Liver (tissue), 9 donors: ENCODE data around the gene DDX41. TPM values are rescaled to one million over a fixed set of nuclear protein-coding genes. Genes with fewer than 3 reads are reported as not detected.
A peak's percentile ranks its signal among the peaks of the same experiment; 100 is the strongest.

Experiments used
- DNase-seq: peaks from one replicate; pipeline ENCODE4 v3.0.0-alpha.2; 2017; ENCODE audit warnings: low spot score
- H3K27ac ChIP-seq, 2 donors: one replicate each; pipeline ENCODE4 v1.7.0; 2013; ENCODE audit warnings: inconsistent platforms in 2 of 2, low read length in 2 of 2, control low read depth in 1 of 2, low read depth in 1 of 2, mild to moderate bottlenecking in 1 of 2
- H3K27me3 ChIP-seq, 4 donors: one replicate each; pipeline versions ENCODE4 v1.6.1 to v1.7.0; 2013; ENCODE audit warnings: low read length in 3 of 4, inconsistent platforms in 1 of 4, mild to moderate bottlenecking in 1 of 4, moderate library complexity in 1 of 4; ENCODE audit not compliant: control insufficient read depth in 4 of 4, insufficient read depth in 4 of 4
- H3K36me3 ChIP-seq, 4 donors: one replicate each; pipeline versions ENCODE4 v1.6.1 to v1.7.0; 2013; ENCODE audit warnings: low read length in 3 of 4, mild to moderate bottlenecking in 3 of 4, low read depth in 1 of 4, moderate library complexity in 1 of 4; ENCODE audit not compliant: control insufficient read depth in 4 of 4, insufficient read depth in 3 of 4
- H3K4me1 ChIP-seq, 4 donors: one replicate each; pipeline versions ENCODE4 v1.6.1 to v1.7.0; 2013; ENCODE audit warnings: low read length in 3 of 4, mild to moderate bottlenecking in 3 of 4, moderate library complexity in 1 of 4; ENCODE audit not compliant: control insufficient read depth in 4 of 4, insufficient read depth in 4 of 4
- H3K4me3 ChIP-seq, 3 donors: one replicate each; pipeline versions ENCODE4 v1.6.1 to v1.7.0; 2013; ENCODE audit warnings: low read length in 3 of 3, control low read depth in 1 of 3, low read depth in 1 of 3, mild to moderate bottlenecking in 1 of 3
- H3K9ac ChIP-seq, 2 donors: one replicate each; pipeline ENCODE4 v1.7.0; 2013; ENCODE audit warnings: low read length in 2 of 2, mild to moderate bottlenecking in 2 of 2, moderate library complexity in 2 of 2, control low read depth in 1 of 2, low read depth in 1 of 2
- H3K9me3 ChIP-seq, 4 donors: one replicate each; pipeline versions ENCODE4 v1.6.1 to v1.7.0; 2013; ENCODE audit warnings: low read length in 3 of 4; ENCODE audit not compliant: control insufficient read depth in 4 of 4
- CTCF ChIP-seq: fragments of 150-350 bp; IDR thresholded peaks from 2 replicates; pipeline ENCODE4 v1.5.1; 2017; ENCODE audit warnings: improper control_type of control experiment, low read depth, low read length; ENCODE audit not compliant: missing input control
- EGR1 ChIP-seq, 2 donors: IDR thresholded peaks; 2 replicates each; pipeline ENCODE4 v1.6.1; 2016 to 2018; ENCODE audit warnings: antibody characterized with exemption in 2 of 2, low read depth in 2 of 2
- GABPA ChIP-seq, 2 donors: IDR thresholded peaks in 1 of 2; conservative IDR thresholded peaks in 1 of 2; 2 replicates each; pipeline ENCODE4 v1.6.1; 2016; ENCODE audit warnings: antibody characterized with exemption in 2 of 2, mild to moderate bottlenecking in 1 of 2, moderate library complexity in 1 of 2
- HNF4G ChIP-seq: IDR thresholded peaks from 2 replicates; pipeline ENCODE4 v1.6.1; 2016; ENCODE audit warnings: antibody characterized with exemption
- JUND ChIP-seq, 2 donors: IDR thresholded peaks; 2 replicates each; pipeline ENCODE4 v1.6.1; 2016; ENCODE audit warnings: antibody characterized with exemption in 2 of 2
- RAD21 ChIP-seq, 2 donors: IDR thresholded peaks; 2 replicates each; pipeline ENCODE4 v1.6.1; 2016; ENCODE audit warnings: antibody characterized with exemption in 2 of 2, mild to moderate bottlenecking in 2 of 2
- RXRA ChIP-seq, 2 donors: IDR thresholded peaks; 2 replicates each; pipeline ENCODE4 v1.6.1; 2017 to 2018; ENCODE audit warnings: antibody characterized with exemption in 2 of 2, mild to moderate bottlenecking in 1 of 2
- SP1 ChIP-seq: IDR thresholded peaks from 2 replicates; pipeline ENCODE4 v1.6.1; 2018; ENCODE audit warnings: antibody characterized with exemption, mild to moderate bottlenecking
- TAF1 ChIP-seq: conservative IDR thresholded peaks from 2 replicates; pipeline ENCODE4 v1.6.1; 2016; ENCODE audit warnings: antibody characterized with exemption, mild to moderate bottlenecking
- YY1 ChIP-seq: IDR thresholded peaks from 2 replicates; pipeline ENCODE4 v1.6.1; 2016; ENCODE audit warnings: antibody characterized with exemption, mild to moderate bottlenecking
- ZBTB33 ChIP-seq: IDR thresholded peaks from 2 replicates; pipeline ENCODE4 v1.6.1; 2016; ENCODE audit warnings: antibody characterized with exemption
- WGBS: extraction: QIAGEN DNeasy Blood & Tissue Kit; methylation state at CpG from one replicate; pipeline ENCODE4 v1.1.7; 2013; 5-methylcytosine and 5-hydroxymethylcytosine counted together
- polyA plus RNA-seq, 2 donors: library from polyadenylated mRNA; stranded (reverse) in 1 of 2; unstranded in 1 of 2; fragments of 200-250 nt in 1 of 2; fragments of >200 nt in 1 of 2; fragmentation: Nextera tagmentation in 1 of 2; extraction: Ambion mirVana in 1 of 2; gene quantifications; one replicate each; pipeline versions ENCODE4 v1.2.1 to v1.2.3, GENCODE V29; 2013 to 2015
- total RNA-seq, 2 donors: library from RNA; depleted of rRNA; stranded (reverse); fragments of >200 nt; gene quantifications; one replicate each; pipeline ENCODE4 v1.2.3, GENCODE V29; 2014
- TF ChIP-seq, protein P1 (sequence below): IDR thresholded peaks from 2 replicates; pipeline ENCODE4 v1.6.1; 2016; ENCODE audit warnings: antibody characterized with exemption, mild to moderate bottlenecking
- TF ChIP-seq, protein P2 (sequence below): IDR thresholded peaks from 2 replicates; pipeline ENCODE4 v1.6.1; 2016; ENCODE audit warnings: antibody characterized with exemption
- donor health status: healthy.
- donor health status: healthy.
- donor health status: healthy.
- donor health status: healthy.
- donor health status: healthy.

The DDX41 gene
- total and polyA plus RNA-seq, 4 donors, result 20.4 to 58.5 (median 45.6) TPM

GRCh38 chr5:177507165-177507564 lies 9.6 kb downstream of the DDX41 start:
- WGBS, result 85% methylated on average over 9 of the region's 9 CpGs
- Histone ChIP-seq H3K36me3 (peaks cover 3 to 16% (median 5%) of the 10 kb centered on the region in 4 donors), H3K9me3 (no peaks in the 10 kb centered on the region), H3K27ac (no peak overlapping the region), H3K27me3 (no peaks in the 10 kb centered on the region), H3K4me1 (no peaks in the 10 kb centered on the region), H3K4me3 (no peak overlapping the region), H3K9ac (no peak overlapping the region)
- TF ChIP-seq TAF1, result no peak
- TF ChIP-seq, protein P1, sequence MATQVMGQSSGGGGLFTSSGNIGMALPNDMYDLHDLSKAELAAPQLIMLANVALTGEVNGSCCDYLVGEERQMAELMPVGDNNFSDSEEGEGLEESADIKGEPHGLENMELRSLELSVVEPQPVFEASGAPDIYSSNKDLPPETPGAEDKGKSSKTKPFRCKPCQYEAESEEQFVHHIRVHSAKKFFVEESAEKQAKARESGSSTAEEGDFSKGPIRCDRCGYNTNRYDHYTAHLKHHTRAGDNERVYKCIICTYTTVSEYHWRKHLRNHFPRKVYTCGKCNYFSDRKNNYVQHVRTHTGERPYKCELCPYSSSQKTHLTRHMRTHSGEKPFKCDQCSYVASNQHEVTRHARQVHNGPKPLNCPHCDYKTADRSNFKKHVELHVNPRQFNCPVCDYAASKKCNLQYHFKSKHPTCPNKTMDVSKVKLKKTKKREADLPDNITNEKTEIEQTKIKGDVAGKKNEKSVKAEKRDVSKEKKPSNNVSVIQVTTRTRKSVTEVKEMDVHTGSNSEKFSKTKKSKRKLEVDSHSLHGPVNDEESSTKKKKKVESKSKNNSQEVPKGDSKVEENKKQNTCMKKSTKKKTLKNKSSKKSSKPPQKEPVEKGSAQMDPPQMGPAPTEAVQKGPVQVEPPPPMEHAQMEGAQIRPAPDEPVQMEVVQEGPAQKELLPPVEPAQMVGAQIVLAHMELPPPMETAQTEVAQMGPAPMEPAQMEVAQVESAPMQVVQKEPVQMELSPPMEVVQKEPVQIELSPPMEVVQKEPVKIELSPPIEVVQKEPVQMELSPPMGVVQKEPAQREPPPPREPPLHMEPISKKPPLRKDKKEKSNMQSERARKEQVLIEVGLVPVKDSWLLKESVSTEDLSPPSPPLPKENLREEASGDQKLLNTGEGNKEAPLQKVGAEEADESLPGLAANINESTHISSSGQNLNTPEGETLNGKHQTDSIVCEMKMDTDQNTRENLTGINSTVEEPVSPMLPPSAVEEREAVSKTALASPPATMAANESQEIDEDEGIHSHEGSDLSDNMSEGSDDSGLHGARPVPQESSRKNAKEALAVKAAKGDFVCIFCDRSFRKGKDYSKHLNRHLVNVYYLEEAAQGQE, result no peak
- TF ChIP-seq CTCF, result peak; percentile 16
- TF ChIP-seq GABPA (IDR thresholded peaks at IDR 0.05 in 1 of 2, conservative IDR thresholded peaks at IDR 0.05 in 1 of 2), result no peak
- TF ChIP-seq HNF4G, result no peak
- TF ChIP-seq YY1, result no peak
- TF ChIP-seq JUND (IDR thresholded peaks at IDR 0.05), result no peak
- no peak for TF ChIP-seq RXRA (IDR thresholded peaks at IDR 0.05)
- DNase-seq, result no peak

DNA sequence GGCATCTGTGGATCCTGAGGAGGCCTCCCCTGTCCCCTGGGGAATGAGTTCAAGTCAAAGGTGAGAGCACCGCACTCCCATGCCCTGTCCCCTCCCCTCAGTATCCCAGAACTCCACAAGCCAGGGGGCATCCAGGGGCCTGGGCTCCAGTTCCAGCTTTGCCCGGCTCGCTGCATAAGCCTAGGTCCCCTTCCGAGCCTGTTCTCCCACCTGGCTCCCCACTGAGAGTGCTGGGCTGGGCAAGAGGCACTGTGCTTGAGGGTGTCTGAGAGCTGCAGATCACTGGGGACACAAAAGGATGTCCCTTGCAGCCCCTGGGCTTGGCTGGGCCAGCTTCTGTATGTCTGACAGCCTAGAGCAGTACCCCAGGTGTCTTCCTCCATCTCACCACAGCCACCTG lies 11.7 kb downstream of the DDX41 start:
- TF ChIP-seq, protein P2, sequence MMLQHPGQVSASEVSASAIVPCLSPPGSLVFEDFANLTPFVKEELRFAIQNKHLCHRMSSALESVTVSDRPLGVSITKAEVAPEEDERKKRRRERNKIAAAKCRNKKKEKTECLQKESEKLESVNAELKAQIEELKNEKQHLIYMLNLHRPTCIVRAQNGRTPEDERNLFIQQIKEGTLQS, result no peak
- TF ChIP-seq JUND (IDR thresholded peaks at IDR 0.05) (no peak), RAD21 (IDR thresholded peaks at IDR 0.05) (no peak), ZBTB33 (no peak), CTCF (no peak), YY1 (no peak), EGR1 (IDR thresholded peaks at IDR 0.05; ENCODE audit: low read depth in 2 of 2) (no peak), RXRA (IDR thresholded peaks at IDR 0.05) (no peak), TAF1 (no peak), GABPA (IDR thresholded peaks at IDR 0.05 in 1 of 2, conservative IDR thresholded peaks at IDR 0.05 in 1 of 2) (no peak), SP1 (no peak)
- Histone ChIP-seq H3K9me3 (no peaks in the 10 kb centered on the region), H3K27ac (no peak overlapping the region), H3K4me1 (peaks cover 0 to 3% (median 2%) of the 10 kb centered on the region in 4 donors), H3K9ac (no peak overlapping the region), H3K4me3 (no peak overlapping the region), H3K36me3 (no peaks in the 10 kb centered on the region), H3K27me3 (no peaks in the 10 kb centered on the region)
- DNase-seq, result no peak
- WGBS, result 97% methylated on average over 4 of the region's 4 CpGs
